ENCODE results near the gene ZNF83.

The ZNF83 gene

GRCh38 chr19:52566588-52566987 lies 71.6 kb downstream of the ZNF83 start:
- H3K4me3 Mint-ChIP-seq, result no peak overlapping the region
- H3K4me1 Mint-ChIP-seq (ENCODE audit: low read depth), result peaks cover 20% of the 10 kb centered on the region
- H3K36me3 Mint-ChIP-seq (ENCODE audit: low read depth), result peaks cover 62% of the 10 kb centered on the region
- H3K27me3 Mint-ChIP-seq, result no peaks in the 10 kb centered on the region
- H3K27ac Mint-ChIP-seq, result no peak overlapping the region
- H3K9me3 Mint-ChIP-seq, result peaks cover 37% of the 10 kb centered on the region

- no peaks in the 10 kb centered on the region for H3K27me3 Mint-ChIP-seq
- H3K9me3 Mint-ChIP-seq, result peaks cover 38% of the 10 kb centered on the region
- no peak overlapping the region for H3K27ac Mint-ChIP-seq
- H3K4me3 Mint-ChIP-seq, result no peak overlapping the region
- H3K36me3 Mint-ChIP-seq (ENCODE audit: low read depth), result peaks cover 62% of the 10 kb centered on the region
- H3K4me1 Mint-ChIP-seq (ENCODE audit: low read depth), result peaks cover 16% of the 10 kb centered on the region
Observed at GRCh38 chr19:52566121-52566520, 72.0 kb downstream of the ZNF83 start.

Data from stimulated activated naive CD8-positive, alpha-beta T cell treated with anti-CD3 and anti-CD28 coated beads, Interleukin-15, Interleukin-2, amounts not matched to agents 100 ng/mL and 50 ng/mL, for 24 hours (primary cell).